Measurements from ENCODE around the gene POU3F1.

The POU3F1 gene

GRCh38 chr1:38073534-38074301 is 27.1 kb upstream of the POU3F1 start:
- DNase-seq (ENCODE audit: low spot score) = no peak

DNA sequence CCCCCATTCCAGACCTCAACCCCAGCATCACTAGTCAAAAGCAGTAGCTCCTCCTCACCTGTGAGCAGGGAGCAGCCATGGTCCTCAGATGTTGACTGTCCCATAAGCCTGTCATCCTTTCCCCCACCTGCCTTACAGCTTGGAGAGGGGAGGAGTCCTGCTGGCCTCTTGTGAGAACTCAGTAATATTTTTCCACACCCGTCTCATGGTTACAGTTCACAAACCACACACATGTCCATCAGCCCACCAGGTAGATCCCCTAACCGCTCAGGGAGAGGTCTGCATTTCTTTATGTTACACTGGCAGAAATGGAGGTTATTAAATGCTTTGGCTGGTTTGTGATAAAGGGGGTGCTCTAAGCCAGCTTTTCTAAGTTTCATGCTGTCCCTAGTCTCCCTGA is 26.3 kb upstream of the POU3F1 start:
- no peak for DNase-seq (ENCODE audit: low spot score)

GRCh38 chr1:38071312-38072256 is 25.0 kb upstream of the POU3F1 start:
- DNase-seq (ENCODE audit: low spot score) = no peak

DNA sequence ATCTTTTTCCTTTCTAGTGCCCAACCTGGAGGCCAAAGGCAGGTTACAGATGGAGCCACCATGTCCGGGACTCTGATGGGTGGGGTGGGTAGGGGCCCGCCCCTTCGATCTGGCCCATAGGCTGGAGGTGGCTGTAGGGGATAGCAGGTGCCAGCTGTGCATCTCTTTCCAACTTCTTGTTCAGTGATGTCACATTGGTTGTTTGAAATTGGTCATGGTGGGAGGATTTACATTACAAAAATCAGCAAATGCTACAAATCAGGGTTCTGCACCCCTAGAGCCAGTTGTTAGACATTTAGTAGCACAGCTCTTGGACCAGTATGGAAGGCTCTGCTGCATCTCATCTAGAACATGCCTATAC is 22.4 kb upstream of the POU3F1 start:
- DNase-seq (ENCODE audit: low spot score) = no peak

DNA sequence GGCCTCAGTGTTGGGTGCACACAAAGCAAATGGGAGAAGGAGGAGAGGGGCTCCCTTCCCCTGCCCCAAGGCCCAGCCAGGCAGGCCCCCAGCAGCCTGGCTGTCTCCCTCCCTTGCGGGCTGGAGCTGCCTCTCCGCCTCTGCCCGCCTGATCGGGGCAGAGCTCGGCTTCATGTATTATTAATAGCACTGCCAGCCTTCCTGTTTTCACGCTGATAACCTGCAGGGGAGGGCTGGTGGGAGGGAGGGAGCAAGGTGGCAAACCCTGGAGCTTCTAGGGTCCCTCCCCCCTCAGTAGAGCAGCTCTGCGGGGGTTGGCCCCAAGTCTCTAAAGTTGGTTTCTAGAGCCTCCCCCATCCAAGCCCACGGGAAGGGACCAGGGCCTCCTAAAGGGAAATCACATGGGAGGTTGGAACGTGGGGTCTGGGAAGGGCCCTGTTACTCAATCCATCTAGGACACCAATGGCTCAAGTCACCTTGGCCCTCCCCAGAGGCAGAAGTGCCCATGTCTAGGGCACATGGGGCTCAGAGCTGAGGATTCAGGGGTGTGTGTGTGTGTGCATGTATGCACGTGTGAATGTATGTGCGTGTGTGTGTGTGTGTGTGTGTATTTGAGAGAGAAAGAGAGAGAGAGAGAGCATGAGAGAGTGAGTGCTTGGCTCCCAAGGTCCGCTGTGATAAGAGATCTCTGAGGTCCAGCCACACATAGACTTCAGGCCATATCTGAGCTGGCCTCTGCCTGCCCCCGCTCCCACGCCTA is 21.8 kb upstream of the POU3F1 start:
- DNase-seq (ENCODE audit: low spot score) = no peak

GRCh38 chr1:38064197-38064903 is 17.8 kb upstream of the POU3F1 start:
- DNase-seq (ENCODE audit: low spot score) = no peak

GRCh38 chr1:38063616-38064015 is 17.0 kb upstream of the POU3F1 start:
- no peak for DNase-seq (ENCODE audit: low spot score)

GRCh38 chr1:38062361-38063288 is 16.0 kb upstream of the POU3F1 start:
- no peak for DNase-seq (ENCODE audit: low spot score)

- DNase-seq (ENCODE audit: low spot score) = no peak
Measured at GRCh38 chr1:38061883-38062328, 15.3 kb upstream of the POU3F1 start.

DNA sequence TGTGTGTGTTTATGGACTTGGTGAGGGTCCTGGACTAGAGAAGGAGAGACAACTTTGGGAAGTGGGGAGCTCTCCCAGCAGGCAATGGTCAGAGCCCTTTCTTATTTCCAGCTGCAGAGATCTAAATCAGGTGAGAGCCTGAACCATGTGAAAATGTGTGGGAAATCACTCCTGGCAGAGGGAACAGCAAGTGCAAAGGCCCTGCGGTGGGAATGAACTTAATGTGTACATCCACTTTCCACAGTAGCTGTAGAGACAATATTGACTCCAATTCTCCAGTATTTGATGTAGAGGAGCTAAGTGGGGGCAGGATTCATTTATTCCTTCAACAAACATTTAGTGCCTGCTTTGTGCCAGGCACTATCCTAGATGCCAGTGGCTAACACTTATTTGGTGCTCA is 14.7 kb upstream of the POU3F1 start:
- no peak for DNase-seq (ENCODE audit: low spot score)

GRCh38 chr1:38060498-38060897 is 13.9 kb upstream of the POU3F1 start:
- no peak for DNase-seq (ENCODE audit: low spot score)

- DNase-seq (ENCODE audit: low spot score) = no peak
Measured at GRCh38 chr1:38059635-38060250, 13.2 kb upstream of the POU3F1 start.

- DNase-seq (ENCODE audit: low spot score) = no peak
Measured at GRCh38 chr1:38055965-38056364, 9.4 kb upstream of the POU3F1 start.

- DNase-seq (ENCODE audit: low spot score) = no peak
Measured at GRCh38 chr1:38055398-38055797, 8.8 kb upstream of the POU3F1 start.

GRCh38 chr1:38053416-38054091 is 7.0 kb upstream of the POU3F1 start:
- DNase-seq (ENCODE audit: low spot score) = no peak

GRCh38 chr1:38052750-38053415 is 6.3 kb upstream of the POU3F1 start:
- DNase-seq (ENCODE audit: low spot score) = no peak

- no peak for DNase-seq (ENCODE audit: low spot score)
Measured at GRCh38 chr1:38051079-38051543, 4.5 kb upstream of the POU3F1 start.

DNA sequence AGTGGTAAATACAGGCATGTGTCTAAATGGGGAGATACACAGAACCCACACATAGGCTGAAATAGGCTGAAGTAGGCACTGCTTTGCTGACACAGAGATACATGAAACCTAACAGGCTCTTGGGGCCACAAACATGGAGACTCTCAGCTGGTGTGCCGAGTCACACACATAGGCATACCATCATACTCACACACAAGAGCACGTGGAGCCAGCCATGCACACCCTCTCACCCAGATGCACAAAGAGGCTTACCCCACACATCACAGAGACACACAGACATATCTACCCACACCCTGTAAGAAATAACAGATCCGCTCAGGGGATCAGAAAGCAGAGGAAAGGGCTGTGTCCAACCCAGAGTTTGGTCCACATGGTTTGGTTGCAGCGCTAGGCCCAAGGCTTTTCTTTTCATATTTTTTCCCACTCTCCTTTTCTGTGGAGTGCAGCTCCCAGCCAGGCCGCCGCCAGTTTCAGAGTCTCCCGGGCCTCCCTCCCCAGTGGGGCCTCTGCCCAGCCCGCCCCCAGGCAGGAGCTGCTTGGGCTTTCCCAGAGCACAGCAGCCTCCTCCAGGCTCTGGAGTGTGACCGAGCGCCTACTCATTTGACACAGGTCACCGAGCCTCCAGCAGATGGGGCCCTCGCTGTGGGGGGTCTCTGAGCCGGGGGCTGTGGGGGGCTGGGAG is 3.9 kb upstream of the POU3F1 start:
- DNase-seq (ENCODE audit: low spot score) = no peak

All from left forelimb (tissue), 1 donor.